ENCODE results near the gene DIDO1.

- no peak for TF ChIP-seq CTCF (IDR thresholded peaks at IDR 0.05; ENCODE audit: low read length)
- no peak for TF ChIP-seq EZH2 (optimal IDR thresholded peaks at IDR 0.05; ENCODE audit: low read depth, low read length)
- TF ChIP-seq EZH2phosphoT487 (IDR thresholded peaks at IDR 0.05; ENCODE audit: low read length) = no peak
Observed at GRCh38 chr20:62887860-62888239, 38.5 kb downstream of the DIDO1 start.
